ENCODE data around the gene TGOLN2. TPM values are rescaled to one million over a fixed set of nuclear protein-coding genes. Genes with fewer than 3 reads are reported as not detected.

Gene TGOLN2
- polyA plus RNA-seq, 3 donors: 68.2 to 157 (median 111) TPM

DNA sequence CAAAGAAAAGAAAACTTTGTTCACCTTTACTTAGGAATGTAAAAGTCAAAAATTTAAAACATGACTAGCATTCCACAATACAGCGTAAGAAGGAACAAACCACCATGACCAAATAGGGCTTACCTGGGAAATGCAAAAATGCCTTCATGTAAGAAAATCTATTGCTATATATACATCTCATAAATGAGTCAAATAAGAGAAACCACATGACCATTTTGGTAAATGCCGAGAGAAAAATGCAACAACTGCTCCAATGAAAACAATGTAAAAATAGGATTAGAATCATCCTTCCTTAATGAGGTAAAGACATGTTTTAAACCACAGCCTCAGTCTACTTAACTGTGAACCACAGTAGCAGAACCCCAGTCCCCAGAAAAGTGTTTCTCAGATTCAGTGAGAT lies 49.4 kb downstream of the TGOLN2 start:
- no peaks in the 10 kb centered on the region for H3K79me2 ChIP-seq (ENCODE audit: insufficient read depth, low read length)
- Mint-ChIP-seq H3K9me3 (no peaks in the 10 kb centered on the region), H3K36me3 (no peaks in the 10 kb centered on the region), H3K4me1 (no peaks in the 10 kb centered on the region), H3K27ac (no peak overlapping the region), H3K4me3 (no peak overlapping the region), H3K27me3 (ENCODE audit: low read depth in 3 of 3) (peaks cover 3 to 6% (median 3%) of the 10 kb centered on the region in 3 donors)
- H3K4me1 ChIP-seq (ENCODE audit: control insufficient read depth in 1 of 2, insufficient read depth in 2 of 2, low read length in 2 of 2): no peaks in the 10 kb centered on the region
- no CpG with 5 or more reads among the region's 2 CpGs for WGBS (ENCODE audit: insufficient coverage)
- H3K9ac ChIP-seq (ENCODE audit: insufficient read depth, low read length, poor library complexity, severe bottlenecking): no peak overlapping the region
- no peak for DNase-seq
- H2AFZ ChIP-seq (ENCODE audit: insufficient read depth, low read depth, low read length, poor library complexity, severe bottlenecking): no peak overlapping the region
- H4K20me1 ChIP-seq (ENCODE audit: insufficient read depth, low read length): no peaks in the 10 kb centered on the region
- intact Hi-C loops (cut with micrococcal nuclease): no loop called here
- TF ChIP-seq, protein P1, sequence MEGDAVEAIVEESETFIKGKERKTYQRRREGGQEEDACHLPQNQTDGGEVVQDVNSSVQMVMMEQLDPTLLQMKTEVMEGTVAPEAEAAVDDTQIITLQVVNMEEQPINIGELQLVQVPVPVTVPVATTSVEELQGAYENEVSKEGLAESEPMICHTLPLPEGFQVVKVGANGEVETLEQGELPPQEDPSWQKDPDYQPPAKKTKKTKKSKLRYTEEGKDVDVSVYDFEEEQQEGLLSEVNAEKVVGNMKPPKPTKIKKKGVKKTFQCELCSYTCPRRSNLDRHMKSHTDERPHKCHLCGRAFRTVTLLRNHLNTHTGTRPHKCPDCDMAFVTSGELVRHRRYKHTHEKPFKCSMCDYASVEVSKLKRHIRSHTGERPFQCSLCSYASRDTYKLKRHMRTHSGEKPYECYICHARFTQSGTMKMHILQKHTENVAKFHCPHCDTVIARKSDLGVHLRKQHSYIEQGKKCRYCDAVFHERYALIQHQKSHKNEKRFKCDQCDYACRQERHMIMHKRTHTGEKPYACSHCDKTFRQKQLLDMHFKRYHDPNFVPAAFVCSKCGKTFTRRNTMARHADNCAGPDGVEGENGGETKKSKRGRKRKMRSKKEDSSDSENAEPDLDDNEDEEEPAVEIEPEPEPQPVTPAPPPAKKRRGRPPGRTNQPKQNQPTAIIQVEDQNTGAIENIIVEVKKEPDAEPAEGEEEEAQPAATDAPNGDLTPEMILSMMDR (IDR thresholded peaks at IDR 0.05): no peak
- H3K4me3 ChIP-seq (replicated peaks in 1 of 3; ENCODE audit: low read depth in 2 of 3, low read length in 3 of 3): no peak overlapping the region
- H3K9me3 ChIP-seq (replicated peaks in 1 of 2; ENCODE audit: control insufficient read depth in 1 of 2, insufficient read depth in 1 of 2, low read length in 2 of 2): no peaks in the 10 kb centered on the region
- no peak overlapping the region for H3K4me2 ChIP-seq (replicated peaks; ENCODE audit: extremely low read depth, low read length, poor library complexity, severe bottlenecking)
- H3K27ac ChIP-seq (ENCODE audit: low read depth in 1 of 2, low read length in 2 of 2): no peak overlapping the region
- H3K27me3 ChIP-seq (ENCODE audit: control insufficient read depth in 2 of 2, insufficient read depth in 2 of 2, low read length in 2 of 2): no peaks in the 10 kb centered on the region
- H3K36me3 ChIP-seq (replicated peaks in 1 of 2; ENCODE audit: control insufficient read depth in 1 of 2, insufficient read depth in 2 of 2, low read length in 2 of 2): no peaks in the 10 kb centered on the region

DNA sequence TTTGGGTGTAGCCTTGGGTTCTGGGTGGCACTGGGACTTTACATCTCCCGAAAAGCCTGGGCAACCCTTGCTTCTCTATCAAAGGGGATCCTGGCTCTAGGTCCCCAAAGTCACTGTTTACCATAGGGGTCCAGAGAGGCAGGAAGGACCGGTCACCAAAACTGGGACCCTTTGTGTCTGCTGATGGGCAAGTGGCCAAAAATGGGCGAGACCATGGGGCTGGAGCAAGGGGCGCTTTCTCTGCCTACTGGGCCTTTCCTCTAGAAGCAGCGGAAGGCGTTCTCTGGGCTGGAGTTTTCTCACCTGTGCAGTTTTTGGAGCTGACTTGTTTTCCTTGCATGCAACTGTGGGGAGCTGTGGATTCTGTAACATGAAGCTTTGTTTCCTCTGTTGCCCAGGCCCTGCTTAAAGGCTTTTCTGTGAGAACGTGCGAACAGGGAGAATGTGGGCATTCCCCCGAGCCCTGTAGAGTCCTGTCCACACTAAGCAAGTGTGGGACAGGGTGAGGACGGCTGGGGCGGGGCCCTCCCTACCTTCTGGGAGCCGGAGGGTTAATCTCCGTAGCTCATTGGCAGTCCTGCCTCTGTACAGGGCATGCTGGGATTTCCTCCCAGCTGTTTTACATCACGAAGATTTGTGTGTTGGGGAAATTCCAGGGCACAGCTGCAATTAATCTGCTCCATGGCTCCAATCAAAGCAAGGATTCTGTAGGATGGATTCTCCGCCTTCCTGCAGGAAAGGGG lies 50.2 kb downstream of the TGOLN2 start:
- no peak for DNase-seq
- Histone ChIP-seq H3K27ac (ENCODE audit: low read depth in 1 of 2, low read length in 2 of 2) (no peak overlapping the region), H3K79me2 (ENCODE audit: insufficient read depth, low read length) (no peaks in the 10 kb centered on the region), H3K27me3 (ENCODE audit: control insufficient read depth in 2 of 2, insufficient read depth in 2 of 2, low read length in 2 of 2) (no peaks in the 10 kb centered on the region), H3K9me3 (replicated peaks in 1 of 2; ENCODE audit: control insufficient read depth in 1 of 2, insufficient read depth in 1 of 2, low read length in 2 of 2) (no peaks in the 10 kb centered on the region), H4K20me1 (ENCODE audit: insufficient read depth, low read length) (no peaks in the 10 kb centered on the region), H3K4me1 (ENCODE audit: control insufficient read depth in 1 of 2, insufficient read depth in 2 of 2, low read length in 2 of 2) (no peaks in the 10 kb centered on the region), H3K36me3 (replicated peaks in 1 of 2; ENCODE audit: control insufficient read depth in 1 of 2, insufficient read depth in 2 of 2, low read length in 2 of 2) (no peaks in the 10 kb centered on the region), H3K4me3 (replicated peaks in 1 of 3; ENCODE audit: low read depth in 2 of 3, low read length in 3 of 3) (no peak overlapping the region), H3K4me2 (replicated peaks; ENCODE audit: extremely low read depth, low read length, poor library complexity, severe bottlenecking) (no peak overlapping the region), H2AFZ (ENCODE audit: insufficient read depth, low read depth, low read length, poor library complexity, severe bottlenecking) (no peak overlapping the region), H3K9ac (ENCODE audit: insufficient read depth, low read length, poor library complexity, severe bottlenecking) (no peak overlapping the region)
- Mint-ChIP-seq H3K27me3 (ENCODE audit: low read depth in 3 of 3) (peaks cover 3 to 4% (median 3%) of the 10 kb centered on the region in 3 donors), H3K4me1 (no peaks in the 10 kb centered on the region), H3K9me3 (no peaks in the 10 kb centered on the region), H3K27ac (no peak overlapping the region), H3K4me3 (no peak overlapping the region), H3K36me3 (no peaks in the 10 kb centered on the region)
- TF ChIP-seq, protein P1 (IDR thresholded peaks at IDR 0.05): no peak
- 76% methylated on average over 11 of the region's 15 CpGs for WGBS (ENCODE audit: insufficient coverage)
- intact Hi-C loops (cut with micrococcal nuclease): no loop called here

Measured in CD14-positive monocyte (primary cell).